HCT116 (cell line): ENCODE results near the gene PDK2. TPM values are rescaled to one million over a fixed set of nuclear protein-coding genes. Genes with fewer than 3 reads are reported as not detected.

Experiments used
- ATAC-seq: fragments of 200-7000 bp; cut with Tn5 transposase; 2 replicates; pipeline ENCODE4 v1.9.1; 2020; ENCODE audit warnings: mild to moderate bottlenecking, moderate library complexity
- BruUV-seq: library from RNA; stranded (reverse); fragments of 400-500 nt; replicated peaks from 2 replicates; lab custom pipeline; 2021; lab: Mats Ljungman, UMichigan
- CTCF ChIA-PET: fragments of 300-600 bp; sonication (Branson Sonifier 250); formaldehyde crosslinking; loops from one replicate; lab custom pipeline; 2021; ENCODE audit warnings: antibody characterized with exemption; lab: Charles Lee
- POLR2A ChIA-PET: fragments of 300-600, 350-600 bp; sonication (Branson Sonifier 250); formaldehyde crosslinking; loops from one replicate; lab custom pipeline; 2021; ENCODE audit warnings: antibody characterized with exemption; lab: Charles Lee
- RAD21 ChIA-PET, 2 experiments: fragments of 300-600 bp; sonication (Branson Sonifier 250); formaldehyde crosslinking; loops; one replicate each; lab custom pipeline; 2023; ENCODE audit warnings: low total read pairs in 2 of 2; ENCODE audit not compliant: uncharacterized antibody in 2 of 2, unreplicated experiment in 2 of 2, low non-redundant PET in 1 of 2; lab: Charles Lee
- DNase-seq: peaks from one replicate; pipeline ENCODE4 v3.0.0-alpha.2; 2010; ENCODE audit warnings: low read depth, low spot score
- H2AFZ ChIP-seq: fragments of 200-600 bp; shearing (Covaris generic), sonication (generic); 2 replicates; pipeline ENCODE4 v1.6.1; 2017; ENCODE audit warnings: low read depth, mixed run types, mixed read lengths, antibody characterized with exemption, low read length; ENCODE audit not compliant: poor library complexity, severe bottlenecking
- H3K27ac ChIP-seq: 2 replicates; pipeline ENCODE4 v1.5.1; 2012; ENCODE audit warnings: low read depth, low read length
- H3K27me3 ChIP-seq: fragments of 200-600 bp; sonication (generic); 2 replicates; pipeline ENCODE4 v1.6.1; 2016; ENCODE audit warnings: mixed run types, low read length, mixed read lengths; ENCODE audit not compliant: insufficient read depth
- H3K36me3 ChIP-seq, 2 experiments: fragments of 200-500 bp in 1 of 2; fragments of 200-600 bp in 1 of 2; sonication (Bioruptor generic) in 1 of 2; sonication (generic) in 1 of 2; 2 replicates each; pipeline versions ENCODE4 v1.5.1 to v1.6.1; 2014 to 2016; ENCODE audit warnings: low read length in 2 of 2, inconsistent platforms in 1 of 2, mixed read lengths in 1 of 2, mixed run types in 1 of 2; ENCODE audit not compliant: insufficient read depth in 2 of 2, control insufficient read depth in 1 of 2
- H3K4me1 ChIP-seq, 2 experiments: fragments of 200-600 bp in 1 of 2; sonication (generic) in 1 of 2; 2 replicates each; pipeline versions ENCODE4 v1.5.1 to v1.6.1; 2012 to 2017; ENCODE audit warnings: low read length in 2 of 2, inconsistent platforms in 1 of 2, mild to moderate bottlenecking in 1 of 2, mixed read lengths in 1 of 2, mixed run types in 1 of 2, moderate library complexity in 1 of 2; ENCODE audit not compliant: insufficient read depth in 2 of 2, control insufficient read depth in 1 of 2
- H3K4me2 ChIP-seq: fragments of 200-600 bp; sonication (generic); 2 replicates; pipeline ENCODE4 v1.6.1; 2017; ENCODE audit warnings: mixed run types, low read length, mixed read lengths
- H3K4me3 ChIP-seq, 2 experiments: fragments of 200-600 bp in 1 of 2; sonication (generic) in 1 of 2; replicated peaks in 1 of 2; 2 replicates each; pipeline ENCODE4 v1.5.1; 2011 to 2016; ENCODE audit warnings: low read length in 2 of 2, control low read depth in 1 of 2, low read depth in 1 of 2, mild to moderate bottlenecking in 1 of 2, mixed read lengths in 1 of 2, mixed run types in 1 of 2
- H3K79me2 ChIP-seq: fragments of 200-600 bp; sonication (generic); 2 replicates; pipeline ENCODE4 v1.6.1; 2017; ENCODE audit warnings: mild to moderate bottlenecking, mixed run types, low read length, moderate library complexity, mixed read lengths; ENCODE audit not compliant: insufficient read depth
- H3K9ac ChIP-seq: fragments of 200-600 bp; sonication (generic); 2 replicates; pipeline ENCODE4 v1.6.1; 2016; ENCODE audit warnings: low read length, mixed read lengths
- H3K9me2 ChIP-seq: fragments of 200-600 bp; sonication (generic), shearing (Covaris generic); 2 replicates; pipeline ENCODE4 v1.6.1; 2017; ENCODE audit warnings: mixed run types, mild to moderate bottlenecking, moderate library complexity; ENCODE audit not compliant: insufficient read depth
- H3K9me3 ChIP-seq, 2 experiments: fragments of 200-500 bp in 1 of 2; fragments of 200-600 bp in 1 of 2; sonication (Bioruptor generic) in 1 of 2; sonication (generic) in 1 of 2; 2 replicates each; pipeline ENCODE4 v1.6.1; 2014 to 2017; ENCODE audit warnings: low read length in 2 of 2, mixed read lengths in 2 of 2, inconsistent platforms in 1 of 2, low read depth in 1 of 2, mild to moderate bottlenecking in 1 of 2, mixed run types in 1 of 2, moderate library complexity in 1 of 2; ENCODE audit not compliant: control insufficient read depth in 1 of 2, insufficient read depth in 1 of 2
- H4K20me1 ChIP-seq: fragments of 200-600 bp; sonication (generic), shearing (Covaris generic); 2 replicates; pipeline ENCODE4 v1.6.1; 2017; ENCODE audit warnings: mixed run types, mild to moderate bottlenecking, moderate library complexity; ENCODE audit not compliant: insufficient read depth
- ATF3 ChIP-seq: IDR thresholded peaks from 2 replicates; pipeline ENCODE4 v1.6.1; 2012
- CBX3 ChIP-seq: IDR thresholded peaks from 2 replicates; pipeline ENCODE4 v1.6.1; 2012; ENCODE audit warnings: low read depth
- CTCF ChIP-seq, 3 experiments: fragments of 200-600 bp in 1 of 3; sonication (generic) in 1 of 3; IDR thresholded peaks in 2 of 3; conservative IDR thresholded peaks in 1 of 3; 2 replicates each; pipeline ENCODE4 v1.5.1; 2012 to 2017; ENCODE audit warnings: low read depth in 2 of 3, low read length in 2 of 3, antibody characterized with exemption in 1 of 3, borderline replicate concordance in 1 of 3, control low read depth in 1 of 3, mild to moderate bottlenecking in 1 of 3, mixed read lengths in 1 of 3, mixed run types in 1 of 3, moderate library complexity in 1 of 3; ENCODE audit not compliant: insufficient read depth in 1 of 3
- EGR1 ChIP-seq: IDR thresholded peaks from 2 replicates; pipeline ENCODE4 v1.6.1; 2012; ENCODE audit warnings: low read depth
- ELF1 ChIP-seq: IDR thresholded peaks from 2 replicates; pipeline ENCODE4 v1.6.1; 2012; ENCODE audit warnings: low read depth, borderline replicate concordance
- EZH2phosphoT487 ChIP-seq: fragments of 200-600 bp; IDR thresholded peaks from 2 replicates; pipeline ENCODE4 v1.6.1; 2018; ENCODE audit warnings: antibody characterized with exemption, borderline replicate concordance
- FOSL1 ChIP-seq: IDR thresholded peaks from 2 replicates; pipeline ENCODE4 v1.6.1; 2012; ENCODE audit warnings: low read depth
- JUND ChIP-seq: IDR thresholded peaks from 2 replicates; pipeline ENCODE4 v1.6.1; 2012
- MAX ChIP-seq: IDR thresholded peaks from 2 replicates; pipeline ENCODE4 v1.6.1; 2012
- RAD21 ChIP-seq: IDR thresholded peaks from 2 replicates; pipeline ENCODE4 v1.6.1; 2012; ENCODE audit warnings: low read depth, mild to moderate bottlenecking
- TCF7L2 ChIP-seq: IDR thresholded peaks from 2 replicates; pipeline ENCODE4 v1.7.0; 2011; ENCODE audit warnings: borderline replicate concordance, inconsistent platforms; ENCODE audit not compliant: insufficient read depth, insufficient read length; ENCODE audit errors: extremely low read depth
- ZFX ChIP-seq: fragments of 450-650 bp; IDR thresholded peaks from 2 replicates; pipeline ENCODE4 v1.6.1; 2017
- intact Hi-C: fragments of 100-400 bp; cut with micrococcal nuclease; formaldehyde crosslinking; loops from 2 replicates; pipeline ENCODE4 v1.10.0; 2022
- total RNA-seq: library from RNA; stranded (reverse); gene quantifications from one replicate; pipeline ENCODE4 v1.2.1, GENCODE V29; 2021; ENCODE audit not compliant: unreplicated experiment
- TF ChIP-seq, protein P1 (sequence below): IDR thresholded peaks from 2 replicates; pipeline ENCODE4 v1.6.1; 2011; ENCODE audit warnings: mild to moderate bottlenecking, low read length, moderate library complexity; ENCODE audit not compliant: insufficient replicate concordance; ENCODE audit errors: extremely low read depth

Gene PDK2
- total RNA-seq, 1 experiment from 2014 or later = 39.1 TPM

- ChIA-PET CTCF (interaction anchor here (1.9 to 3.2 kb wide), 2 partner anchors 9 to 14 kb away, joined by 8 to 15 read pairs; no protein-coding TSS in a partner anchor), RAD21 (no interaction called here), POLR2A (no interaction called here)
- intact Hi-C loops = no loop called here
- peaks cover 0 to 5% of the 10 kb centered on the region in 2 experiments; a peak in 1 of 4 replicates for H3K36me3 ChIP-seq
- H3K4me2 ChIP-seq = peak overlapping the region; percentile 3; the same call in 1 of the 2 replicates
- no peaks in the 10 kb centered on the region for H3K9me2 ChIP-seq
- no peaks in the 10 kb centered on the region for H3K27me3 ChIP-seq
- no peak overlapping the region for H3K4me3 ChIP-seq
- no peaks in the 10 kb centered on the region for H4K20me1 ChIP-seq
- no peaks in the 10 kb centered on the region for H3K9me3 ChIP-seq
- TF ChIP-seq JUND = no peak
- TF ChIP-seq ZFX = no peak
- no peak for TF ChIP-seq CTCF (IDR thresholded peaks at IDR 0.05 in 2 of 3, conservative IDR thresholded peaks at IDR 0.05 in 1 of 3; ENCODE audit: borderline replicate concordance in 1 of 3, insufficient read depth in 1 of 3, low read depth in 2 of 3, low read length in 2 of 3)
- no peak for TF ChIP-seq FOSL1
- TF ChIP-seq MAX = no peak
- no peak for TF ChIP-seq CBX3
- no peak for TF ChIP-seq EZH2phosphoT487
- TF ChIP-seq ELF1 = no peak
- TF ChIP-seq ATF3 = no peak
- no peak for TF ChIP-seq TCF7L2
- TF ChIP-seq RAD21 = no peak
- TF ChIP-seq EGR1 = no peak
- TF ChIP-seq, protein P1, sequence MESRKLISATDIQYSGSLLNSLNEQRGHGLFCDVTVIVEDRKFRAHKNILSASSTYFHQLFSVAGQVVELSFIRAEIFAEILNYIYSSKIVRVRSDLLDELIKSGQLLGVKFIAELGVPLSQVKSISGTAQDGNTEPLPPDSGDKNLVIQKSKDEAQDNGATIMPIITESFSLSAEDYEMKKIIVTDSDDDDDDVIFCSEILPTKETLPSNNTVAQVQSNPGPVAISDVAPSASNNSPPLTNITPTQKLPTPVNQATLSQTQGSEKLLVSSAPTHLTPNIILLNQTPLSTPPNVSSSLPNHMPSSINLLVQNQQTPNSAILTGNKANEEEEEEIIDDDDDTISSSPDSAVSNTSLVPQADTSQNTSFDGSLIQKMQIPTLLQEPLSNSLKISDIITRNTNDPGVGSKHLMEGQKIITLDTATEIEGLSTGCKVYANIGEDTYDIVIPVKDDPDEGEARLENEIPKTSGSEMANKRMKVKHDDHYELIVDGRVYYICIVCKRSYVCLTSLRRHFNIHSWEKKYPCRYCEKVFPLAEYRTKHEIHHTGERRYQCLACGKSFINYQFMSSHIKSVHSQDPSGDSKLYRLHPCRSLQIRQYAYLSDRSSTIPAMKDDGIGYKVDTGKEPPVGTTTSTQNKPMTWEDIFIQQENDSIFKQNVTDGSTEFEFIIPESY = no peak
- H3K4me1 ChIP-seq = peaks cover under 1 to 10% of the 10 kb centered on the region in 2 experiments; a peak in 2 of 4 replicates
- H3K79me2 ChIP-seq = no peaks in the 10 kb centered on the region
- no TSS peak for BruUV-seq
- ATAC-seq = no peak
- H3K27ac ChIP-seq = no peak overlapping the region
- no peak overlapping the region for H2AFZ ChIP-seq
- no peak overlapping the region for H3K9ac ChIP-seq
- no peak for DNase-seq
Observed at GRCh38 chr17:50107790-50108414, 12.8 kb downstream of the PDK2 start.
